Fibroblast of villous mesenchyme (primary cell): Measurements from ENCODE around the gene TMEM208. TPM values are rescaled to one million over a fixed set of nuclear protein-coding genes. Genes with fewer than 3 reads are reported as not detected.

Experiments
- DNase-seq: peaks from one replicate; pipeline ENCODE4 v3.0.0-alpha.2; 2010; ENCODE audit warnings: low read depth
- H3K4me3 ChIP-seq: 2 replicates; pipeline ENCODE4 v1.5.1; 2011; ENCODE audit warnings: low read depth, mild to moderate bottlenecking, low read length
- total RNA-seq: library from RNA; depleted of rRNA; stranded (reverse); fragments of >200 nt; gene quantifications from 2 replicates; pipeline ENCODE4 v1.2.3, GENCODE V29; 2012
- TF ChIP-seq, protein P1 (sequence below): IDR thresholded peaks from 2 replicates; pipeline ENCODE4 v1.5.1; 2012; ENCODE audit warnings: low read depth, mild to moderate bottlenecking, low read length; ENCODE audit not compliant: insufficient read depth

The TMEM208 gene
- total RNA-seq, 1 donor = 25.5 TPM

- TF ChIP-seq, protein P1, sequence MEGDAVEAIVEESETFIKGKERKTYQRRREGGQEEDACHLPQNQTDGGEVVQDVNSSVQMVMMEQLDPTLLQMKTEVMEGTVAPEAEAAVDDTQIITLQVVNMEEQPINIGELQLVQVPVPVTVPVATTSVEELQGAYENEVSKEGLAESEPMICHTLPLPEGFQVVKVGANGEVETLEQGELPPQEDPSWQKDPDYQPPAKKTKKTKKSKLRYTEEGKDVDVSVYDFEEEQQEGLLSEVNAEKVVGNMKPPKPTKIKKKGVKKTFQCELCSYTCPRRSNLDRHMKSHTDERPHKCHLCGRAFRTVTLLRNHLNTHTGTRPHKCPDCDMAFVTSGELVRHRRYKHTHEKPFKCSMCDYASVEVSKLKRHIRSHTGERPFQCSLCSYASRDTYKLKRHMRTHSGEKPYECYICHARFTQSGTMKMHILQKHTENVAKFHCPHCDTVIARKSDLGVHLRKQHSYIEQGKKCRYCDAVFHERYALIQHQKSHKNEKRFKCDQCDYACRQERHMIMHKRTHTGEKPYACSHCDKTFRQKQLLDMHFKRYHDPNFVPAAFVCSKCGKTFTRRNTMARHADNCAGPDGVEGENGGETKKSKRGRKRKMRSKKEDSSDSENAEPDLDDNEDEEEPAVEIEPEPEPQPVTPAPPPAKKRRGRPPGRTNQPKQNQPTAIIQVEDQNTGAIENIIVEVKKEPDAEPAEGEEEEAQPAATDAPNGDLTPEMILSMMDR = no peak
- no peak for DNase-seq
- H3K4me3 ChIP-seq = no peak overlapping the region
These were observed 25.9 kb downstream of the TMEM208 start for GRCh38 chr16:67252609-67253497.

DNA sequence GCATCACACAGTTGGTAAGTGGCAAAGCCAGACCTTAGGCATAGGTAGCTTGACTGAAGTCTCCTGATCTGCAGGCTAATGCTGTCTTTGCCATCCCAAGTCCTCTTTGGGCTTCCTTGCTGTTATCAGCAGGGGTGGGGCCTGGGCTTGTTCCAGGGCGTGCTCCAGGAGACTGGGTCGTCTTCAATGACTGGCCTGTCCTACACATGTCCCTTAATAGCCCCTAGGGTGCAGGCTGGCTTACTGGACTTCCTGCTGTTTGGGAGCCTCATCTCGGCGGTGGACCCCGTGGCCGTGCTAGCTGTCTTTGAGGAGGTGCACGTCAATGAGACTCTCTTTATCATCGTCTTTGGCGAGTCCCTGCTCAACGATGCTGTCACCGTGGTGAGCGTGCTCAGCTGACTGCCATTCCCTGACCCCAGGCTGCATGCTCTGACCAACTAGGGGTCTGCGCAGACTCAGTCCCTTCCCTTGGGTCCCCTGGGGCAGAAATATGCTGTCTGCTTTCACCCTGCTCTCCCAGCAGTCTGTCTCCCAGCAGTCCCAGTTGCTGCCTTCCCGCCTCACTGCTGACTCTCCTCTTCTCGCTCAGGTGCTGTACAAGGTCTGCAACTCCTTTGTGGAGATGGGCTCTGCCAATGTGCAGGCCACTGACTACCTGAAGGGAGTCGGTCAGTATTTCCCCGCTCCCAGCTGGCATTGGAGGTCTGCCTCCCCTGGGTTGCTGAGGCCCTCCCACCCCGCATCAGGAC lies 28.0 kb downstream of the TMEM208 start:
- no peak for DNase-seq
- TF ChIP-seq, protein P1 = no peak
- H3K4me3 ChIP-seq = no peak overlapping the region

- H3K4me3 ChIP-seq = no peak overlapping the region
- no peak for DNase-seq
- TF ChIP-seq, protein P1 = no peak
These were observed 28.8 kb downstream of the TMEM208 start for GRCh38 chr16:67255553-67256221.

GRCh38 chr16:67256701-67257230 lies 29.8 kb downstream of the TMEM208 start:
- no peak for DNase-seq
- TF ChIP-seq, protein P1 = no peak
- H3K4me3 ChIP-seq = no peak overlapping the region

DNA sequence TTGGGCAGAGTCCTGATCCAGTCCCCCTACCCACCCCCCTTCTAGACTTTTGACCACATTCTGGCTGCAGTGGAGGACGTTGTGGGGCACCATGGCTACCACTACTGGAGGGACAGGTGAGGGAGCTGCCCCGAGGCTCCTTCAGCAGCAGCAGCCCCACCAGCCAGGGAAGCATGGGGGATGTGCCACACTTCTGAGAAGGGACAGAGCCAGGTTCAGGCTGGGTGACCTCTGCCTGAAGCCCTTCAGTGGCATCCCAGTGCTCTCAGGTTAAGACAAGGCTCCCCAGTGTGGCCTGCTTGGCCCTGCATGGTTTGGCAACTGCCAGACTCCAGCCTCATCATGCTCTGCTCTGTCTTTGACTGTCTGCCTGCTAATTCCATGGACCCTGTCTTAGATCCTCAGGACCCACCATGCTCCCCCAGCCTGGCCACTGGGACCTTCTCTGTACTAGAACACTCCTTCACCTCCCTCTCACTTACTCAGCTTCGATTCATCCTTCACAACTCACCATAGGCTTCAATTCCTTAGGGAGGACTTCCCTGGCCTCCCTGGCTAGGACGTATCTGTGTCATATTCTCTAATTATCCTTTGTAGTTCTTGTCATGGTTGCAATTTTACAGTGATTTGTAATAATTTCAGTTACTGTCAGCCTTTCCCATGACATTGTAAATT lies 30.7 kb downstream of the TMEM208 start:
- no peak overlapping the region for H3K4me3 ChIP-seq
- TF ChIP-seq, protein P1 = no peak
- DNase-seq = no peak
